HFFc6 (cell line): ENCODE results near the gene STON2. TPM values are rescaled to one million over a fixed set of nuclear protein-coding genes. Genes with fewer than 3 reads are reported as not detected.

Experiments
- DNase-seq: peaks from one replicate; pipeline ENCODE4 v3.0.0-alpha.2; 2018
- H3K27ac Mint-ChIP-seq: 2 replicates; pipeline ENCODE4 v1.8.0; 2020; ENCODE audit warnings: mild to moderate bottlenecking, mixed read lengths
- H3K27me3 Mint-ChIP-seq: 2 replicates; pipeline ENCODE4 v1.8.0; 2021; ENCODE audit warnings: mild to moderate bottlenecking, moderate library complexity, mixed read lengths; ENCODE audit not compliant: insufficient read depth
- H3K36me3 Mint-ChIP-seq: 2 replicates; pipeline ENCODE4 v1.8.0; 2021; ENCODE audit warnings: low read depth, mixed read lengths
- H3K4me1 Mint-ChIP-seq: 2 replicates; pipeline ENCODE4 v1.8.0; 2020; ENCODE audit warnings: low read depth, mixed read lengths
- H3K4me3 Mint-ChIP-seq: 2 replicates; pipeline ENCODE4 v1.8.0; 2020; ENCODE audit warnings: mild to moderate bottlenecking, moderate library complexity, mixed read lengths
- H3K9me3 Mint-ChIP-seq: 2 replicates; pipeline ENCODE4 v1.8.0; 2020; ENCODE audit warnings: mild to moderate bottlenecking, mixed read lengths
- total RNA-seq, 6 experiments: library from RNA; stranded (reverse); fragmentation: NEBNext Ultra II Directional; extraction: Animal tissue kit (Norgen Biotek cat#: 25700); gene quantifications; 2 replicates in 1 of 6; 3 replicates in 5 of 6; pipeline ENCODE4 v1.2.3, GENCODE V29; 2021
- TF ChIP-seq, protein P1 (sequence below): fragments of 200-600 bp; sonication (generic); IDR thresholded peaks from 2 replicates; pipeline ENCODE4 v1.5.0; 2021; ENCODE audit warnings: antibody characterized with exemption, mild to moderate bottlenecking

Gene STON2
- total RNA-seq, 6 experiments from 2014 or later = not detected

DNA sequence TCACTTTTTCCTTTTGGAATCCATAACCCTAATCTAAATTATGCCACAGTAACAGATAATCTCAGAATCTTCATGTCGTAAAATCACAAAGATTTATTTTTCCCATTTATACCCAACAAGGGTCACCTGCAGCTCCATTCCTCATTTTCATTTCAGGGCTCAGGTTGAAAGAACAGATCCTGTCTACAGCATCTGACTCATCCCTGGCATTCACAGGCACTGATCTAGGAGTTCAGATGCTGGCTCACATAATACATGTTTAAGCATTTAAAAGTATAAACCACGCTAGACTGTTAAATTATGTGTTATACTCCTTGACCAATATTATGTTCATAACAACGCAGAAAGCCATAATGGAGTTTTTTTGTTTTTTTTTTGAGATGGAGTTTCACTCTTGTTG is 58.3 kb downstream of the STON2 start:
- no peak overlapping the region for H3K27ac Mint-ChIP-seq
- no peaks in the 10 kb centered on the region; the same call in 1 of the 2 replicates for H3K36me3 Mint-ChIP-seq
- no peak for DNase-seq
- H3K4me1 Mint-ChIP-seq = no peaks in the 10 kb centered on the region
- peaks cover 14% of the 10 kb centered on the region for H3K9me3 Mint-ChIP-seq
- H3K4me3 Mint-ChIP-seq = no peak overlapping the region
- peaks cover 3% of the 10 kb centered on the region; the same call in 1 of the 2 replicates for H3K27me3 Mint-ChIP-seq
- TF ChIP-seq, protein P1, sequence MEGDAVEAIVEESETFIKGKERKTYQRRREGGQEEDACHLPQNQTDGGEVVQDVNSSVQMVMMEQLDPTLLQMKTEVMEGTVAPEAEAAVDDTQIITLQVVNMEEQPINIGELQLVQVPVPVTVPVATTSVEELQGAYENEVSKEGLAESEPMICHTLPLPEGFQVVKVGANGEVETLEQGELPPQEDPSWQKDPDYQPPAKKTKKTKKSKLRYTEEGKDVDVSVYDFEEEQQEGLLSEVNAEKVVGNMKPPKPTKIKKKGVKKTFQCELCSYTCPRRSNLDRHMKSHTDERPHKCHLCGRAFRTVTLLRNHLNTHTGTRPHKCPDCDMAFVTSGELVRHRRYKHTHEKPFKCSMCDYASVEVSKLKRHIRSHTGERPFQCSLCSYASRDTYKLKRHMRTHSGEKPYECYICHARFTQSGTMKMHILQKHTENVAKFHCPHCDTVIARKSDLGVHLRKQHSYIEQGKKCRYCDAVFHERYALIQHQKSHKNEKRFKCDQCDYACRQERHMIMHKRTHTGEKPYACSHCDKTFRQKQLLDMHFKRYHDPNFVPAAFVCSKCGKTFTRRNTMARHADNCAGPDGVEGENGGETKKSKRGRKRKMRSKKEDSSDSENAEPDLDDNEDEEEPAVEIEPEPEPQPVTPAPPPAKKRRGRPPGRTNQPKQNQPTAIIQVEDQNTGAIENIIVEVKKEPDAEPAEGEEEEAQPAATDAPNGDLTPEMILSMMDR = no peak

DNA sequence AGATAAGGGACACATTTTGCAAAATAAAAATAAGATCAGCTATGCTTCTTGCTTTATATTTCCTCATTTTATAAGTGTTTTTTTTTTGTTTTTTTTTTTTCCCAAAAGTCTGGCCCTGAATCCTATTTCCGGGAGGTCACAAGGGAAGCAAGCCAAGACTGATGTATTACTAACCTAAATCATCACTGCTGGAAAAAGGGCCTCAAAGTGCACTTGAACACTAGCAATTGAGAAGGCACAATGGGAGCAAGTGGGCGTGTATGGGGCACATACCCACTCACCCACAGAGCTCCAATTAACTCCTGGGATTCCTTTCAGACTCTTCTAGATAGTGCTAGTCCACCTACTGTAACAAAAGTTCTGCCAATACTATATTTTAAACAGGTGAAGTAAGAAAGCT is 58.8 kb downstream of the STON2 start:
- no peaks in the 10 kb centered on the region for H3K4me1 Mint-ChIP-seq
- no peak overlapping the region for H3K27ac Mint-ChIP-seq
- no peak overlapping the region for H3K4me3 Mint-ChIP-seq
- TF ChIP-seq, protein P1 = no peak
- H3K36me3 Mint-ChIP-seq = peaks cover 3% of the 10 kb centered on the region; the same call in 1 of the 2 replicates
- peaks cover 14% of the 10 kb centered on the region for H3K9me3 Mint-ChIP-seq
- H3K27me3 Mint-ChIP-seq = peaks cover 3% of the 10 kb centered on the region; the same call in 1 of the 2 replicates
- no peak for DNase-seq

DNA sequence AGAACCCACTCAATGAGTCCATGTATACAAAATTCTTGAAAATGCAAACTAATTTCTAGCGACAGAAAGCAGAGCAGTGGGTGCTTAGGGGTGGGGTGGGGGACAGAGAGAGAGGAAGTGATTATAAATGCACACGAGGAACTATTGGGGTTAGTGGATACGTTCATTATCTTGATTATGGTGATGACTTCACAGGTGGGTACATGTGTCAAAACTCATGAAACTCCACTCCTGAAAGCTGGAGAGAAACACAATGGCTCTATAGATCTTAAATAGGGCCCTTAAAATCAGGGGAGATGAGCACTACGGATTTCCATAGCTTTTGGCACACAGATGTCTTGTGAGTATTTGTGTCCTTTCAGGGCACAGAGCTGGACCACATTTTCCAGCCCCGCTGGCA is 59.9 kb downstream of the STON2 start:
- H3K9me3 Mint-ChIP-seq = peaks cover 17% of the 10 kb centered on the region
- H3K4me1 Mint-ChIP-seq = no peaks in the 10 kb centered on the region

DNA sequence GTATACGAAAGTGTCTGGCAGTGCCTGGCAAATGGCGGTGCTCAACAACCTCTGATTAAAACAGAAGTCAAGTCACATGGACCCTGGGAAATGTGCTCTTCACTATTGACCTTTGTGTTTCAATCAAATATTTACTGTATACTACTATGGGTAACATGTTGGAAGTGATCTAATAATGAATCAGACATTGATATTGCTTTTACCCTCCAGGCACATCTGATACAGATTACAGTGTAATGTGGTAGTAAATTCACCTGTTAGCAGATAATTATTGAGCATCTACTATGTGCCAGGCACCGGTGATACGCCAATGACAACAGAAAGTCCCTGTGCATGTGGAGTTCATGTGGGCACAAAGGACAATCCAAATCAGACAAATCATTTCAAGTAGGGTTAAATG is 63.1 kb downstream of the STON2 start:
- Mint-ChIP-seq H3K27ac (no peak overlapping the region), H3K4me3 (no peak overlapping the region), H3K27me3 (peaks cover 2% of the 10 kb centered on the region; the same call in 1 of the 2 replicates), H3K36me3 (peaks cover 4% of the 10 kb centered on the region; the same call in 1 of the 2 replicates), H3K4me1 (no peaks in the 10 kb centered on the region), H3K9me3 (peaks cover 12% of the 10 kb centered on the region)
- no peak for DNase-seq
- TF ChIP-seq, protein P1 = no peak

More for the DNA sequence above, 59.9 kb downstream of the STON2 start:
- TF ChIP-seq, protein P1 = no peak
- Mint-ChIP-seq H3K27me3 (peaks cover under 1% of the 10 kb centered on the region; the same call in 1 of the 2 replicates), H3K27ac (no peak overlapping the region), H3K4me3 (no peak overlapping the region), H3K36me3 (peaks cover 4% of the 10 kb centered on the region; the same call in 1 of the 2 replicates)
- DNase-seq = no peak

DNA sequence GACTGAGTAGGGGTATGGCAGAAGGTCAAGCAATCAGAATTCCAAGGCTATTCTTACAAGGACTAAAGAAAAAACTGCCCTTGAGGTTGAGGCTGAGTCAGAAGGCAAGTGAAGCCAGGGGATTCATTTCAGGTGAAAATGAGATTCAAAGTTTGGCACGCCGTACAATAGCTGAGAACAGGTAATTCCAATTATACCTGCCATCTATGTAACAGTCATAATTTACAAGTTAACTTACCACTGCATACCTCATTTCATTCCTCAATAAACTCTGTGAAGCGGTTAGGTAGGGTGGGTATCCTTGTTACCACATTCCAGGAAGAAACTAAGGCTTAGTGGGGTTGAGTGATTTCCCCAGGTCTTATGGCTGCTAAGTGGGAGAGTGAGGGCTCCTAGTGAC is 64.1 kb downstream of the STON2 start:
- Mint-ChIP-seq H3K27ac (no peak overlapping the region), H3K9me3 (peaks cover 12% of the 10 kb centered on the region), H3K27me3 (peaks cover 2% of the 10 kb centered on the region; the same call in 1 of the 2 replicates), H3K4me1 (no peaks in the 10 kb centered on the region), H3K36me3 (peaks cover 4% of the 10 kb centered on the region; the same call in 1 of the 2 replicates), H3K4me3 (no peak overlapping the region)
- DNase-seq = no peak
- TF ChIP-seq, protein P1 = no peak
